ENCODE measurements around the gene PNRC2.
A peak's percentile ranks its signal among the peaks of the same experiment; 100 is the strongest.

DNA sequence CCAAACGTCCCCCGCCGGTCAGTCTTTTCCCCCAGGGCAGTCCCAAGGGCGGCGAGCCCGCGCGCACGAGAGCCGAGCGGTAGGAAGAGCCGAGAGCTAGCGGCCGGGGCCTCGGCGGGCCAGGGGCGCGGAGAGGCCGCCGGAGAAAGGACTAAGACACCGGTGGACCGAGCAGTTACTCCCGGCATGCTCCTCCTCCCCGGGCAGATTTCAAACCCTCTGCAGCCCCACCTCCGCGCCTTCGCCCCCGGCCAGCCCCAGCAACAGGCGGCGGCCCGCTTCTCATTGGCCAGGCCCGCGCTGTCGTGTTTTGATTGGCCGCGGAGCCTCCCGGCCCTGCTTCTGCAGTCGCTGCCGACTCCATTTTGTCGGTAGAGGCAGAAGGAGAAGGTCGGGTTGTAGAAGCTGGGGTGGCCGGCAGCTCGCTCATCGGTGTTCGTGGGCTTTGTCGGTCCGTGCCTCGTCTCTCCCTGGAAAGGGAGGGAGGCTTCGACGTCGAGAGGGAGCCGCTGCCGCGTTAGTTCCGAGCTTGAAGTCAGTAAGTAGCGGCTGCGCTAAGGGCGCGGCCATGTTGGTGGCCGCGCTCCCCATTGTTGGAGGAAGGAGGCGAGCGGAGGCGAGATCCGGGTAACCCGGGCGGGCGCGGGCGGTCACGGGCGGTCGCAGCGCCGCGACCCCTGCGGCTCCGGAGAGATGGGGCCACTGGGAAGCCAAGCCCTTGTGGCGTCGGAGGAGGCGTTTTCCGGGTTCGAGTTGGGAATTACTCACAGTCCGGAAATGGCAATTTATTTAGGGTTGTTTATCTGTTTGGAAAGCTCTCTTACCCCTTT lies at the start of gene PNRC2:
- TF ChIP-seq POLR2A (IDR thresholded peaks at IDR 0.05), result peak; percentile 93
- peak; percentile 97 to 98 (median 98) for TF ChIP-seq POLR2AphosphoS5 (IDR thresholded peaks at IDR 0.05)
- TF ChIP-seq, protein P1, sequence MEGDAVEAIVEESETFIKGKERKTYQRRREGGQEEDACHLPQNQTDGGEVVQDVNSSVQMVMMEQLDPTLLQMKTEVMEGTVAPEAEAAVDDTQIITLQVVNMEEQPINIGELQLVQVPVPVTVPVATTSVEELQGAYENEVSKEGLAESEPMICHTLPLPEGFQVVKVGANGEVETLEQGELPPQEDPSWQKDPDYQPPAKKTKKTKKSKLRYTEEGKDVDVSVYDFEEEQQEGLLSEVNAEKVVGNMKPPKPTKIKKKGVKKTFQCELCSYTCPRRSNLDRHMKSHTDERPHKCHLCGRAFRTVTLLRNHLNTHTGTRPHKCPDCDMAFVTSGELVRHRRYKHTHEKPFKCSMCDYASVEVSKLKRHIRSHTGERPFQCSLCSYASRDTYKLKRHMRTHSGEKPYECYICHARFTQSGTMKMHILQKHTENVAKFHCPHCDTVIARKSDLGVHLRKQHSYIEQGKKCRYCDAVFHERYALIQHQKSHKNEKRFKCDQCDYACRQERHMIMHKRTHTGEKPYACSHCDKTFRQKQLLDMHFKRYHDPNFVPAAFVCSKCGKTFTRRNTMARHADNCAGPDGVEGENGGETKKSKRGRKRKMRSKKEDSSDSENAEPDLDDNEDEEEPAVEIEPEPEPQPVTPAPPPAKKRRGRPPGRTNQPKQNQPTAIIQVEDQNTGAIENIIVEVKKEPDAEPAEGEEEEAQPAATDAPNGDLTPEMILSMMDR (IDR thresholded peaks at IDR 0.05), result no peak
- no peak for TF ChIP-seq EP300 (IDR thresholded peaks at IDR 0.05)

All from sigmoid colon (tissue), 4 donors.